Liver (tissue), 9 donors: Measurements from ENCODE around the gene UBA1. TPM values are rescaled to one million over a fixed set of nuclear protein-coding genes. Genes with fewer than 3 reads are reported as not detected.

ENCODE experiments used
- DNase-seq: peaks from one replicate; pipeline ENCODE4 v3.0.0-alpha.2; 2017; ENCODE audit warnings: low spot score
- H3K27ac ChIP-seq, 2 donors: one replicate each; pipeline ENCODE4 v1.7.0; 2013; ENCODE audit warnings: inconsistent platforms in 2 of 2, low read length in 2 of 2, control low read depth in 1 of 2, low read depth in 1 of 2, mild to moderate bottlenecking in 1 of 2
- H3K27me3 ChIP-seq, 4 donors: one replicate each; pipeline versions ENCODE4 v1.6.1 to v1.7.0; 2013; ENCODE audit warnings: low read length in 3 of 4, inconsistent platforms in 1 of 4, mild to moderate bottlenecking in 1 of 4, moderate library complexity in 1 of 4; ENCODE audit not compliant: control insufficient read depth in 4 of 4, insufficient read depth in 4 of 4
- H3K36me3 ChIP-seq, 4 donors: one replicate each; pipeline versions ENCODE4 v1.6.1 to v1.7.0; 2013; ENCODE audit warnings: low read length in 3 of 4, mild to moderate bottlenecking in 3 of 4, low read depth in 1 of 4, moderate library complexity in 1 of 4; ENCODE audit not compliant: control insufficient read depth in 4 of 4, insufficient read depth in 3 of 4
- H3K4me1 ChIP-seq, 4 donors: one replicate each; pipeline versions ENCODE4 v1.6.1 to v1.7.0; 2013; ENCODE audit warnings: low read length in 3 of 4, mild to moderate bottlenecking in 3 of 4, moderate library complexity in 1 of 4; ENCODE audit not compliant: control insufficient read depth in 4 of 4, insufficient read depth in 4 of 4
- H3K4me3 ChIP-seq, 3 donors: one replicate each; pipeline versions ENCODE4 v1.6.1 to v1.7.0; 2013; ENCODE audit warnings: low read length in 3 of 3, control low read depth in 1 of 3, low read depth in 1 of 3, mild to moderate bottlenecking in 1 of 3
- H3K9ac ChIP-seq, 2 donors: one replicate each; pipeline ENCODE4 v1.7.0; 2013; ENCODE audit warnings: low read length in 2 of 2, mild to moderate bottlenecking in 2 of 2, moderate library complexity in 2 of 2, control low read depth in 1 of 2, low read depth in 1 of 2
- H3K9me3 ChIP-seq, 4 donors: one replicate each; pipeline versions ENCODE4 v1.6.1 to v1.7.0; 2013; ENCODE audit warnings: low read length in 3 of 4; ENCODE audit not compliant: control insufficient read depth in 4 of 4
- EGR1 ChIP-seq, 2 donors: IDR thresholded peaks; 2 replicates each; pipeline ENCODE4 v1.6.1; 2016 to 2018; ENCODE audit warnings: antibody characterized with exemption in 2 of 2, low read depth in 2 of 2
- FOXA2 ChIP-seq: IDR thresholded peaks from 2 replicates; pipeline ENCODE4 v1.6.1; 2016; ENCODE audit warnings: antibody characterized with exemption
- GABPA ChIP-seq, 2 donors: IDR thresholded peaks in 1 of 2; conservative IDR thresholded peaks in 1 of 2; 2 replicates each; pipeline ENCODE4 v1.6.1; 2016; ENCODE audit warnings: antibody characterized with exemption in 2 of 2, mild to moderate bottlenecking in 1 of 2, moderate library complexity in 1 of 2
- HNF4A ChIP-seq, 2 donors: conservative IDR thresholded peaks; 2 replicates each; pipeline ENCODE4 v1.6.1; 2016; ENCODE audit warnings: antibody characterized with exemption in 2 of 2, mild to moderate bottlenecking in 2 of 2
- HNF4G ChIP-seq: IDR thresholded peaks from 2 replicates; pipeline ENCODE4 v1.6.1; 2016; ENCODE audit warnings: antibody characterized with exemption
- JUND ChIP-seq, 2 donors: IDR thresholded peaks; 2 replicates each; pipeline ENCODE4 v1.6.1; 2016; ENCODE audit warnings: antibody characterized with exemption in 2 of 2
- MAX ChIP-seq: IDR thresholded peaks from 2 replicates; pipeline ENCODE4 v1.6.1; 2016; ENCODE audit warnings: antibody characterized with exemption
- RAD21 ChIP-seq, 2 donors: IDR thresholded peaks; 2 replicates each; pipeline ENCODE4 v1.6.1; 2016; ENCODE audit warnings: antibody characterized with exemption in 2 of 2, mild to moderate bottlenecking in 2 of 2
- REST ChIP-seq: IDR thresholded peaks from 2 replicates; pipeline ENCODE4 v1.6.1; 2016; ENCODE audit warnings: antibody characterized with exemption, mild to moderate bottlenecking
- RXRA ChIP-seq, 2 donors: IDR thresholded peaks; 2 replicates each; pipeline ENCODE4 v1.6.1; 2017 to 2018; ENCODE audit warnings: antibody characterized with exemption in 2 of 2, mild to moderate bottlenecking in 1 of 2
- TAF1 ChIP-seq: conservative IDR thresholded peaks from 2 replicates; pipeline ENCODE4 v1.6.1; 2016; ENCODE audit warnings: antibody characterized with exemption, mild to moderate bottlenecking
- ZBTB33 ChIP-seq: IDR thresholded peaks from 2 replicates; pipeline ENCODE4 v1.6.1; 2016; ENCODE audit warnings: antibody characterized with exemption
- WGBS: extraction: QIAGEN DNeasy Blood & Tissue Kit; methylation state at CpG from one replicate; pipeline ENCODE4 v1.1.7; 2013; 5-methylcytosine and 5-hydroxymethylcytosine counted together
- polyA plus RNA-seq, 2 donors: library from polyadenylated mRNA; stranded (reverse) in 1 of 2; unstranded in 1 of 2; fragments of 200-250 nt in 1 of 2; fragments of >200 nt in 1 of 2; fragmentation: Nextera tagmentation in 1 of 2; extraction: Ambion mirVana in 1 of 2; gene quantifications; one replicate each; pipeline versions ENCODE4 v1.2.1 to v1.2.3, GENCODE V29; 2013 to 2015
- total RNA-seq, 2 donors: library from RNA; depleted of rRNA; stranded (reverse); fragments of >200 nt; gene quantifications; one replicate each; pipeline ENCODE4 v1.2.3, GENCODE V29; 2014
- donor health status: healthy.
- donor health status: healthy.
- donor health status: healthy.
- donor health status: healthy.
- donor health status: healthy.

Gene UBA1
- total and polyA plus RNA-seq, 4 donors = 39.8 to 85.4 (median 68.7) TPM

GRCh38 chrX:47194194-47194787 is 662 bp downstream of the UBA1 start:
- WGBS = 14% methylated on average over 14 of the region's 14 CpGs
- H3K4me1 ChIP-seq = peaks cover 8 to 49% (median 31%) of the 10 kb centered on the region in 4 donors
- TF ChIP-seq REST = no peak
- TF ChIP-seq RXRA (IDR thresholded peaks at IDR 0.05) = no peak
- no peak for TF ChIP-seq HNF4G
- TF ChIP-seq FOXA2 = no peak
- TF ChIP-seq RAD21 (IDR thresholded peaks at IDR 0.05) = no peak
- no peak for TF ChIP-seq ZBTB33
- TF ChIP-seq GABPA (IDR thresholded peaks at IDR 0.05 in 1 of 2, conservative IDR thresholded peaks at IDR 0.05 in 1 of 2) = no peak
- TF ChIP-seq TAF1 = no peak
- no peak for TF ChIP-seq JUND (IDR thresholded peaks at IDR 0.05)
- TF ChIP-seq HNF4A (conservative IDR thresholded peaks at IDR 0.05) = no peak
- H3K27ac ChIP-seq = peak overlapping the region; percentile 91 to 94
- DNase-seq = no peak
- H3K36me3 ChIP-seq = peaks cover 0 to 13% (median 5%) of the 10 kb centered on the region in 4 donors
- H3K27me3 ChIP-seq = peaks cover 0 to 4% (median 0%) of the 10 kb centered on the region in 4 donors
- no peaks in the 10 kb centered on the region for H3K9me3 ChIP-seq
- peak overlapping the region; percentile 74 to 91 (median 80) for H3K4me3 ChIP-seq
- H3K9ac ChIP-seq = peak overlapping the region; percentile 70 to 90

- no peak for TF ChIP-seq REST
- no peak for TF ChIP-seq JUND (IDR thresholded peaks at IDR 0.05)
- no peak for TF ChIP-seq EGR1 (IDR thresholded peaks at IDR 0.05; ENCODE audit: low read depth in 2 of 2)
- no peak for TF ChIP-seq TAF1
- TF ChIP-seq MAX = no peak
- no peak for TF ChIP-seq HNF4A (conservative IDR thresholded peaks at IDR 0.05)
- no peak for TF ChIP-seq ZBTB33
- DNase-seq = no peak
- Histone ChIP-seq H3K36me3 (peaks cover 4 to 29% (median 17%) of the 10 kb centered on the region in 4 donors), H3K27ac (no peak overlapping the region), H3K9me3 (no peaks in the 10 kb centered on the region), H3K4me3 (no peak overlapping the region), H3K9ac (no peak overlapping the region), H3K27me3 (no peaks in the 10 kb centered on the region), H3K4me1 (peaks cover 8 to 49% (median 31%) of the 10 kb centered on the region in 4 donors)
- 64% methylated on average over 3 of the region's 3 CpGs for WGBS
Observed at GRCh38 chrX:47196098-47196497, 2.5 kb downstream of the UBA1 start.
